ENCODE results near the gene AIF1.

AIF1 gene

DNA sequence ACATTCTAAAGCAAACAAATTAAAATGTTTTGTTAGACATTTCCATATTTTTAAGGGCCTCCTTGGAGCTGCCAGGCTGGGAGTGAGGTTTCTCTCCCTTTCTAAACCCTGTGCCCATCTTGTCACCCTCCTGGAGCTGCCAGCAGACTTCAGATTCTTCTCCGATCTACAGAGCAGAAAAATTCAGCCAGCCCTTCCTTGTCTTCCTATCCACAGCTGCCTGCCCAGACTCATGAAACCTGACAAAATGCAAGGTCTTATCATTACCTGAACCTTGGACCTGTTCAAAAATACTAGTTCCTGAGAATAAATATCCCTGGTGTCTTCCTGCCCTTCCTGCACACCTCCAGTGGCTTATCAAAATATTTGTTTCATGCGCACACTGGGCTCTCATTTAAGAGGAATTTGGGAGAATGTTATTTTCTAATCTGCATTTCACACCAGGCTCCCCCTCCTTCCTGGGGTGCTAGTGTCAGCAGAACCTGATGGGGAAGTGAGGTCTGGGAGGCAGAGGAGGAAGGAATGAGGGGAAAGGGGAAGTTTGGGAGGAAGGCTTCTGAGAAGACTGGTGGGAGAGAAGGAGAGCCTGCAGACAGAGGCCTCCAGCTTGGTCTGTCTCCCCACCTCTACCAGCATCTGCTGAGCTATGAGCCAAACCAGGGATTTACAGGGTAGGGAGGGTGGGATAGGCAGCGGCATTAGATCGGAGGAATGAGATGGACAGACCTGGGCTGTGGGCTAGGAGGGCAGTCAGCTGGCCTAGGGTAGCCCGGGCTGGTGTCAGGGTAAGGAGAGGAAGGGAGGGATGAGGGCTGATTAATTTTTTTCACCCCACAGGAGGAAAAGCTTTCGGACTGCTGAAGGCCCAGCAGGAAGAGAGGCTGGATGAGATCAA, at the start of gene AIF1:
AIF1 (plus strand) TSS at position 551 of the 895 bp plus-strand sequence; CDS start at position 647, 96 bp downstream.
- Histone ChIP-seq H3K27me3 (ENCODE audit: insufficient read depth, low read depth, severe bottlenecking) (no peaks in the 10 kb centered on the region), H3K36me3 (no peaks in the 10 kb centered on the region), H3K4me3 (ENCODE audit: low read depth, low read length) (no peak within 1 kb of the TSS), H3K9me3 (ENCODE audit: severe bottlenecking) (no peaks in the 10 kb centered on the region), H3K27ac (no peak within 1 kb of the TSS)
- no peak for DNase-seq
- TF ChIP-seq, protein P1, sequence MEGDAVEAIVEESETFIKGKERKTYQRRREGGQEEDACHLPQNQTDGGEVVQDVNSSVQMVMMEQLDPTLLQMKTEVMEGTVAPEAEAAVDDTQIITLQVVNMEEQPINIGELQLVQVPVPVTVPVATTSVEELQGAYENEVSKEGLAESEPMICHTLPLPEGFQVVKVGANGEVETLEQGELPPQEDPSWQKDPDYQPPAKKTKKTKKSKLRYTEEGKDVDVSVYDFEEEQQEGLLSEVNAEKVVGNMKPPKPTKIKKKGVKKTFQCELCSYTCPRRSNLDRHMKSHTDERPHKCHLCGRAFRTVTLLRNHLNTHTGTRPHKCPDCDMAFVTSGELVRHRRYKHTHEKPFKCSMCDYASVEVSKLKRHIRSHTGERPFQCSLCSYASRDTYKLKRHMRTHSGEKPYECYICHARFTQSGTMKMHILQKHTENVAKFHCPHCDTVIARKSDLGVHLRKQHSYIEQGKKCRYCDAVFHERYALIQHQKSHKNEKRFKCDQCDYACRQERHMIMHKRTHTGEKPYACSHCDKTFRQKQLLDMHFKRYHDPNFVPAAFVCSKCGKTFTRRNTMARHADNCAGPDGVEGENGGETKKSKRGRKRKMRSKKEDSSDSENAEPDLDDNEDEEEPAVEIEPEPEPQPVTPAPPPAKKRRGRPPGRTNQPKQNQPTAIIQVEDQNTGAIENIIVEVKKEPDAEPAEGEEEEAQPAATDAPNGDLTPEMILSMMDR (IDR thresholded peaks at IDR 0.05; ENCODE audit: low read depth, low read length) = no peak

DNA sequence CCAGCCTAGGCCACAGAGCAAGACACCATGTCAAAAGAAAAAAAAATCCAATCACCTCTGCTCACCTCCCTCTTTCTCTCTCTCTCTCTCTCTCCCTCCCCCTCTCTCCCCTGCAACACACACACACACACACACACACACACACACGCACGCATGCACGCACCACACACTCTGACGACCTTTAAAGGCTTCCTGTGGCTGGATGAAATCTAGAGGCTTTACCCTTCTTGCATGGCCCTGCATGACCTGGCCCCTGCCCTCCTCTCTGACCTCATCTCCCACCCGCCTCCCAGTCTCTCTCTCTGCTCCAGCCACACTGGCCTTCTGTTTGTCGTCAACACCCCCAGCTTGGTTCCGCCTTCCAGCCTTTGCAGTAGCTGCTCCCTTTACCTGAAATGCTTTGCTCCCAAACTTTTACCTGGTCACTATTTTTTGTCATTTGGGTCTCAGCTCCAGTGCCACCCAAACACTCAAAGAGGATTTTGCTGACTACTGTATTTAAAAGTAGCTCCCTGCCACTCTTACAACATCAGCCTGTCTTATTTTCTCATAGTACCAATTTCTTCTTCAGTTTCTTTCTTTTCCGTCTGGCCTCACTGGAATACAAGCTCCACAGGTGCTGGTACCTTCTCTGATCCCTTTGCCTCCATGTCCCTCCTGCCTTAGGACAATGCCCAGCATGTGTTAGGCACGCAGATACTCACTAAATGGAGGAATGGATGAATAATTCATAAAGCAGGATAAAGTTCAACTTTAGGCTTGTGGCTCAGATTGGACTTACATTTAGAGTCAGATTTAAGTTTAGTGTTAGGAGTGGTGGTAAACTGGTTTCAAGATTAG, 47.3 kb upstream of the AIF1 start:
- Histone ChIP-seq H3K36me3 (no peaks in the 10 kb centered on the region), H3K27me3 (ENCODE audit: insufficient read depth, low read depth, severe bottlenecking) (no peaks in the 10 kb centered on the region), H3K27ac (no peak overlapping the region), H3K9me3 (ENCODE audit: severe bottlenecking) (no peaks in the 10 kb centered on the region), H3K4me3 (ENCODE audit: low read depth, low read length) (no peak overlapping the region)
- TF ChIP-seq, protein P1 (IDR thresholded peaks at IDR 0.05; ENCODE audit: low read depth, low read length) = no peak
- DNase-seq = peak; percentile 50

DNA sequence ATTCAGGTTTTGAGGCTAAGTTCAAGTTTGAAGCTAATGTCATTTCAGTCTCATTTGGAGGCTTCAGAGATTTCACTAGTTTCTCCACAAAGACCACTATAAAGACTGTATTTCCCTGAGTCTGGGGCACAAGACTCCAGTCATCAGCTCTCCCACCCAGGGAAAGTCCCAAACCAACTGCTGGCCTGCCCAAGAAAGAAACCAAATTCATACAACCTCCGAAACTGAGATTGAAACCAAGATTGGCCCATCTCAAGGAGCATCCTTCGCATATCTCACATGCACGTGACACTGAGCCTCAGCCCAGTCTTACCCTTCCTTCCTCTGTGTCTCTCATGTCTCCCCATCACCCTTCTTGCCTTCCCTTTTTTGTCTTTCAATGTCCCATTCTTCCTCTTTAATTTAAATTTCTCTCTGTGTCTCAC, 46.5 kb upstream of the AIF1 start:
- DNase-seq = no peak
- H3K27me3 ChIP-seq (ENCODE audit: insufficient read depth, low read depth, severe bottlenecking) = no peaks in the 10 kb centered on the region
- no peak overlapping the region for H3K4me3 ChIP-seq (ENCODE audit: low read depth, low read length)
- TF ChIP-seq, protein P1 (IDR thresholded peaks at IDR 0.05; ENCODE audit: low read depth, low read length) = no peak
- H3K9me3 ChIP-seq (ENCODE audit: severe bottlenecking) = no peaks in the 10 kb centered on the region
- H3K27ac ChIP-seq = no peak overlapping the region
- no peaks in the 10 kb centered on the region for H3K36me3 ChIP-seq

DNA sequence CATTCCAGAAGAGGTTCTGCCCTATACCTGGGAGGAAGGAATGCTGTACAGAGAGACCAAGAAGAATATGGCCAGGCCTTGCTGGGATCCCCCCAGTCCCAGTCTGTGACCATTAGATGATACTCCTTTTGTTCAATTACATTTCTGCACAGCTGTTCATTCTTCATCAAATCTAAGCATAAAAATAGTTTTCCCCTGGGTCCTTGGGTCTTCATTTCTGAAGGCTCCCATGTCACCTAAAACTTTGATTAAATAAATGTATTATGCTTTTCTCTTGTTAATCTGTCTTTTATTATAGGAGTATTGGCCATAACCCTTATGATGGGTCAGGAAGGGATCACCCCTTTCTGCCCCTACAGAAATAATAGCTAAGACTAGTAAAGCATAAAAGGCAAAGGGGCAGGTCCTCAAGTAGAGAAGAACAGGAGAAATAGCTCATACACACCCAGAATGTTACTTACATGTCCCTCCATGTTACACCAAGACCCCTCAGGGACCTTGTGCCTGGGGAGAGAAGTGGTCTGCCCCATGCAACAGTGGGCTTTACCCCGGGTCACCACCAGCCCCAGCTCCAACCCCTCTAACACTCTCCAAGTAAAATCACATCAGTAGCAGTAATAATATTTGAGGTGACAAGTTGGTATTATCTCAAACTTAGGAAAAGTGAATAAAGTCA, 45.0 kb upstream of the AIF1 start:
- Histone ChIP-seq H3K4me3 (ENCODE audit: low read depth, low read length) (no peak overlapping the region), H3K27ac (no peak overlapping the region), H3K9me3 (ENCODE audit: severe bottlenecking) (no peaks in the 10 kb centered on the region), H3K27me3 (ENCODE audit: insufficient read depth, low read depth, severe bottlenecking) (no peaks in the 10 kb centered on the region), H3K36me3 (no peaks in the 10 kb centered on the region)
- DNase-seq = no peak
- TF ChIP-seq, protein P1 (IDR thresholded peaks at IDR 0.05; ENCODE audit: low read depth, low read length) = no peak

DNA sequence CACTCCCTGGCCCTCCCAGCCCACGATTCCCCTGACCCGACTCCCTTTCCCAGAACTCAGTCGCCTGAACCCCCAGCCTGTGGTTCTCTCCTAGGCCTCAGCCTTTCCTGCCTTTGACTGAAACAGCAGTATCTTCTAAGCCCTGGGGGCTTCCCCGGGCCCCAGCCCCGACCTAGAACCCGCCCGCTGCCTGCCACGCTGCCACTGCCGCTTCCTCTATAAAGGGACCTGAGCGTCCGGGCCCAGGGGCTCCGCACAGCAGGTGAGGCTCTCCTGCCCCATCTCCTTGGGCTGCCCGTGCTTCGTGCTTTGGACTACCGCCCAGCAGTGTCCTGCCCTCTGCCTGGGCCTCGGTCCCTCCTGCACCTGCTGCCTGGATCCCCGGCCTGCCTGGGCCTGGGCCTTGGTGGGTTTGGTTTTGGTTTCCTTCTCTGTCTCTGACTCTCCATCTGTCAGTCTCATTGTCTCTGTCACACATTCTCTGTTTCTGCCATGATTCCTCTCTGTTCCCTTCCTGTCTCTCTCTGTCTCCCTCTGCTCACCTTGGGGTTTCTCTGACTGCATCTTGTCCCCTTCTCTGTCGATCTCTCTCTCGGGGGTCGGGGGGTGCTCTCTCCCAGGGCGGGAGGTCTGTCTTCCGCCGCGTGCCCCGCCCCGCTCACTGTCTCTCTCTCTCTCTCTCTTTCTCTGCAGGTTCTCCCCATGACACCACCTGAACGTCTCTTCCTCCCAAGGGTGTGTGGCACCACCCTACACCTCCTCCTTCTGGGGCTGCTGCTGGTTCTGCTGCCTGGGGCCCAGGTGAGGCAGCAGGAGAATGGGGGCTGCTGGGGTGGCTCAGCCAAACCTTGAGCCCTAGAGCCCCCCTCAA, 42.8 kb upstream of the AIF1 start, which contains the start of gene LTA:
LTA (plus strand) TSS at position 249 of the 871 bp plus-strand sequence; CDS start at position 703, 454 bp downstream.
- H3K36me3 ChIP-seq = no peaks in the 10 kb centered on the region
- no peak within 1 kb of the TSS for H3K4me3 ChIP-seq (ENCODE audit: low read depth, low read length)
- TF ChIP-seq, protein P1 (IDR thresholded peaks at IDR 0.05; ENCODE audit: low read depth, low read length) = no peak

More for the DNA sequence above, 42.8 kb upstream of the AIF1 start, which contains the start of gene LTA:
- Histone ChIP-seq H3K9me3 (ENCODE audit: severe bottlenecking) (no peaks in the 10 kb centered on the region), H3K27me3 (ENCODE audit: insufficient read depth, low read depth, severe bottlenecking) (no peaks in the 10 kb centered on the region), H3K27ac (no peak within 1 kb of the TSS)
- DNase-seq = no peak
